ENCODE measurements around the gene HNRNPF.

- TF ChIP-seq CTCF (IDR thresholded peaks at IDR 0.05) (peak; percentile 10 to 42 (median 20)), POLR2A (IDR thresholded peaks at IDR 0.05) (peak; percentile 82 to 88)
These were observed 27.5 kb upstream of the HNRNPF start, which contains the start of gene ZNF487 for GRCh38 chr10:43436291-43437140.
